ENCODE results near the gene CHMP2A. TPM values are rescaled to one million over a fixed set of nuclear protein-coding genes. Genes with fewer than 3 reads are reported as not detected.

The CHMP2A gene
- total RNA-seq, 1 experiment from 2014 or later = 112 TPM

- peak overlapping the region; percentile 87 for H3K4me3 Mint-ChIP-seq (ENCODE audit: unreplicated experiment)
- POLR2A ChIA-PET = interaction anchor here (1.3 kb wide), 1 partner anchor 13 kb away, joined by 5 read pairs; no protein-coding TSS in a partner anchor
- Histone ChIP-seq H3K4me1 (no peaks in the 10 kb centered on the region), H3K4me3 (ENCODE audit: low read depth, low read length) (peak overlapping the region; percentile 67), H3K36me3 (ENCODE audit: control insufficient read depth, insufficient read depth, low read length) (no peaks in the 10 kb centered on the region), H3K9me3 (no peaks in the 10 kb centered on the region), H3K27me3 (replicated peaks; ENCODE audit: control insufficient read depth, insufficient read depth, low read length) (no peaks in the 10 kb centered on the region)
- CTCF ChIA-PET = no interaction called here
- H3K27me3 Mint-ChIP-seq (ENCODE audit: insufficient read depth, unreplicated experiment) = no peaks in the 10 kb centered on the region
- H3K4me1 Mint-ChIP-seq (ENCODE audit: low read depth, unreplicated experiment) = peaks cover 17% of the 10 kb centered on the region
- DNase-seq = no peak
- no TSS peak for BruUV-seq (replicated peaks)
- H3K36me3 Mint-ChIP-seq (ENCODE audit: insufficient read depth, unreplicated experiment) = peaks cover 39% of the 10 kb centered on the region
- H3K27ac Mint-ChIP-seq (ENCODE audit: unreplicated experiment) = peak overlapping the region; percentile 98
- no peaks in the 10 kb centered on the region for H3K9me3 Mint-ChIP-seq (ENCODE audit: unreplicated experiment)
- no peak for TF ChIP-seq CTCF (IDR thresholded peaks at IDR 0.05; ENCODE audit: insufficient read depth in 1 of 2, low read depth in 1 of 2, low read length in 1 of 2, severe bottlenecking in 1 of 2, unreplicated experiment in 1 of 2)
- intact Hi-C loops (cut with micrococcal nuclease; ENCODE audit: unreplicated experiment) = loop anchor here (1.0 kb wide), 1 partner anchor 9 kb away; no protein-coding TSS in a partner anchor
Measured at GRCh38 chr19:58572026-58572817, 17.3 kb upstream of the CHMP2A start.

- Mint-ChIP-seq H3K4me1 (ENCODE audit: low read depth, unreplicated experiment) (peaks cover 17% of the 10 kb centered on the region), H3K36me3 (ENCODE audit: insufficient read depth, unreplicated experiment) (peaks cover 40% of the 10 kb centered on the region), H3K9me3 (ENCODE audit: unreplicated experiment) (no peaks in the 10 kb centered on the region), H3K27me3 (ENCODE audit: insufficient read depth, unreplicated experiment) (no peaks in the 10 kb centered on the region), H3K4me3 (ENCODE audit: unreplicated experiment) (no peak overlapping the region), H3K27ac (ENCODE audit: unreplicated experiment) (no peak overlapping the region)
- TF ChIP-seq CTCF (IDR thresholded peaks at IDR 0.05; ENCODE audit: insufficient read depth in 1 of 2, low read depth in 1 of 2, low read length in 1 of 2, severe bottlenecking in 1 of 2, unreplicated experiment in 1 of 2) = no peak
- no peak overlapping the region for H3K4me3 ChIP-seq (ENCODE audit: low read depth, low read length)
- no peaks in the 10 kb centered on the region for H3K4me1 ChIP-seq
- intact Hi-C loops (cut with micrococcal nuclease; ENCODE audit: unreplicated experiment) = no loop called here
- ChIA-PET POLR2A (interaction anchor here (1.3 kb wide), 1 partner anchor 12 kb away, joined by 5 read pairs; no protein-coding TSS in a partner anchor), CTCF (no interaction called here)
- no peaks in the 10 kb centered on the region for H3K9me3 ChIP-seq
- H3K36me3 ChIP-seq (ENCODE audit: control insufficient read depth, insufficient read depth, low read length) = no peaks in the 10 kb centered on the region; the same call in 1 of the 2 replicates
- TSS peak; percentile 10 for BruUV-seq (replicated peaks)
- H3K27me3 ChIP-seq (replicated peaks; ENCODE audit: control insufficient read depth, insufficient read depth, low read length) = no peaks in the 10 kb centered on the region
- DNase-seq = no peak
Measured at GRCh38 chr19:58571575-58571947, 16.7 kb upstream of the CHMP2A start.

GRCh38 chr19:58570770-58571574 is 16.1 kb upstream of the CHMP2A start:
- no peak overlapping the region for H3K27ac Mint-ChIP-seq (ENCODE audit: unreplicated experiment)
- H3K36me3 Mint-ChIP-seq (ENCODE audit: insufficient read depth, unreplicated experiment) = peaks cover 46% of the 10 kb centered on the region
- Histone ChIP-seq H3K4me3 (ENCODE audit: low read depth, low read length) (no peak overlapping the region), H3K27me3 (replicated peaks; ENCODE audit: control insufficient read depth, insufficient read depth, low read length) (no peaks in the 10 kb centered on the region), H3K9me3 (no peaks in the 10 kb centered on the region), H3K4me1 (no peaks in the 10 kb centered on the region), H3K36me3 (ENCODE audit: control insufficient read depth, insufficient read depth, low read length) (no peaks in the 10 kb centered on the region; the same call in 1 of the 2 replicates)
- no TSS peak for BruUV-seq (replicated peaks)
- ChIA-PET CTCF (no interaction called here), POLR2A (interaction anchor here (1.3 kb wide), 1 partner anchor 12 kb away, joined by 5 read pairs; no protein-coding TSS in a partner anchor)
- no peak for DNase-seq
- H3K9me3 Mint-ChIP-seq (ENCODE audit: unreplicated experiment) = no peaks in the 10 kb centered on the region
- no peaks in the 10 kb centered on the region for H3K27me3 Mint-ChIP-seq (ENCODE audit: insufficient read depth, unreplicated experiment)
- intact Hi-C loops (cut with micrococcal nuclease; ENCODE audit: unreplicated experiment) = no loop called here
- H3K4me3 Mint-ChIP-seq (ENCODE audit: unreplicated experiment) = no peak overlapping the region
- H3K4me1 Mint-ChIP-seq (ENCODE audit: low read depth, unreplicated experiment) = peaks cover 17% of the 10 kb centered on the region
- TF ChIP-seq CTCF (IDR thresholded peaks at IDR 0.05; ENCODE audit: insufficient read depth in 1 of 2, low read depth in 1 of 2, low read length in 1 of 2, severe bottlenecking in 1 of 2, unreplicated experiment in 1 of 2) = no peak

Data from Caco-2 (cell line).